Prostate gland (tissue), 2 donors: ENCODE results near the gene RAB29. TPM values are rescaled to one million over a fixed set of nuclear protein-coding genes. Genes with fewer than 3 reads are reported as not detected.
A peak's percentile ranks its signal among the peaks of the same experiment; 100 is the strongest.

Source experiments
- DNase-seq: peaks from one replicate; pipeline ENCODE4 v3.0.0-alpha.2; 2019; ENCODE audit warnings: low spot score
- H3K27ac ChIP-seq, 2 donors: fragments of 200-600 bp; sonication (generic); 2 replicates each; pipeline ENCODE4 v1.5.1; 2017 to 2019
- H3K27me3 ChIP-seq: fragments of 200-600 bp; sonication (generic); replicated peaks from 2 replicates; pipeline ENCODE4 v1.5.1; 2019; ENCODE audit not compliant: insufficient read depth
- H3K36me3 ChIP-seq, 2 donors: fragments of 200-600 bp; sonication (generic); 1 replicate in 1 of 2; 2 replicates in 1 of 2; pipeline versions ENCODE4 v1.5.1 to v1.8.1; 2017 to 2019
- H3K4me1 ChIP-seq: fragments of 200-600 bp; sonication (generic); replicated peaks from 2 replicates; pipeline ENCODE4 v1.5.1; 2019
- H3K4me3 ChIP-seq, 2 donors: fragments of 200-600 bp; sonication (generic); 2 replicates each; pipeline ENCODE4 v1.5.1; 2017 to 2019
- H3K9me3 ChIP-seq: fragments of 200-600 bp; sonication (generic); 2 replicates; pipeline ENCODE4 v1.5.1; 2017
- CTCF ChIP-seq, 4 experiments: fragments of 200-600 bp in 2 of 4; fragments of 450-650 bp in 2 of 4; sonication (generic) in 2 of 4; IDR thresholded peaks; 1 replicate in 3 of 4; 2 replicates in 1 of 4; pipeline ENCODE4 v1.5.1; 2016 to 2019; ENCODE audit warnings: antibody characterized with exemption in 4 of 4, mild to moderate bottlenecking in 2 of 4, moderate library complexity in 2 of 4
- POLR2A ChIP-seq: fragments of 450-650 bp; IDR thresholded peaks from one replicate; pipeline ENCODE4 v1.6.1; 2016; ENCODE audit warnings: antibody characterized with exemption, mild to moderate bottlenecking
- POLR2AphosphoS5 ChIP-seq: sonication (generic); formaldehyde crosslinking; IDR thresholded peaks from one replicate; pipeline ENCODE4 v1.6.1; 2017; ENCODE audit warnings: antibody characterized with exemption
- WGBS: methylation state at CpG from one replicate; pipeline ENCODE4 v1.1.5; 2018; 5-methylcytosine and 5-hydroxymethylcytosine counted together
- intact Hi-C: fragments of 100-400 bp; cut with DNase I; formaldehyde crosslinking; loops from one replicate; pipeline ENCODE4 v1.14.2; 2022
- total RNA-seq, 2 donors: library from RNA; depleted of rRNA; stranded (reverse); fragments of >200 nt; gene quantifications; one replicate each; pipeline ENCODE4 v1.1.0, GENCODE V29; 2016

Gene RAB29
- total RNA-seq, 2 donors from 2014 or later, result 18.6 to 36.7 TPM

- intact Hi-C loops, result no loop called here
These were observed 24.9 kb downstream of the RAB29 start, which contains the start of gene NUCKS1 for GRCh38 chr1:205750138-205751035. Gene NUCKS1 (minus strand): TSS chr1:205750182. CDS start chr1:205749973, 209 bp downstream.

GRCh38 chr1:205749234-205750137 lies 25.8 kb downstream of the RAB29 start:
- TF ChIP-seq POLR2AphosphoS5 (peak; percentile 90), POLR2A (peak; percentile 88), CTCF (IDR thresholded peaks at IDR 0.05) (peak in 1 of 4 experiments; percentile 28)
- Histone ChIP-seq H3K36me3 (no peaks in the 10 kb centered on the region), H3K27me3 (no peaks in the 10 kb centered on the region), H3K9me3 (no peaks in the 10 kb centered on the region), H3K4me3 (peak overlapping the region; percentile 82 to 99), H3K4me1 (no peaks in the 10 kb centered on the region), H3K27ac (peak overlapping the region; percentile 98 to 100)
- intact Hi-C loops, result no loop called here
- WGBS, result under 1% methylated on average over 65 of the region's 81 CpGs
- peak; percentile 95 for DNase-seq

More at GRCh38 chr1:205750138-205751035, 24.9 kb downstream of the RAB29 start, which contains the start of gene NUCKS1:
- H3K4me1 ChIP-seq, result no peaks in the 10 kb centered on the region
- H3K27me3 ChIP-seq, result no peaks in the 10 kb centered on the region
- DNase-seq, result peak; percentile 99
- WGBS, result under 1% methylated on average over 27 of the region's 27 CpGs
- H3K4me3 ChIP-seq, result peak within 1 kb of the TSS; percentile 82 to 99
- no peaks in the 10 kb centered on the region for H3K36me3 ChIP-seq
- H3K9me3 ChIP-seq, result no peaks in the 10 kb centered on the region
- TF ChIP-seq POLR2AphosphoS5 (peak; percentile 95), CTCF (IDR thresholded peaks at IDR 0.05) (peak in 3 of 4 experiments; percentile 43 to 59 (median 57)), POLR2A (peak; percentile 79)
- peak within 1 kb of the TSS; percentile 98 to 100 for H3K27ac ChIP-seq

- under 1% methylated on average over 25 of the region's 25 CpGs for WGBS
- peak; percentile 33 for DNase-seq
- Histone ChIP-seq H3K4me1 (no peaks in the 10 kb centered on the region), H3K9me3 (no peaks in the 10 kb centered on the region), H3K36me3 (no peaks in the 10 kb centered on the region), H3K4me3 (peak overlapping the region; percentile 82 to 99), H3K27me3 (no peaks in the 10 kb centered on the region), H3K27ac (peak overlapping the region; percentile 98 to 100)
- intact Hi-C loops, result no loop called here
- TF ChIP-seq POLR2AphosphoS5 (no peak), POLR2A (no peak), CTCF (IDR thresholded peaks at IDR 0.05) (no peak)
These were observed 26.7 kb downstream of the RAB29 start for GRCh38 chr1:205748403-205749233.

- Histone ChIP-seq H3K4me3 (peak overlapping the region in 1 of 2 donors; percentile 99), H3K27ac (peak overlapping the region in 1 of 2 donors; percentile 13), H3K36me3 (no peaks in the 10 kb centered on the region), H3K27me3 (no peaks in the 10 kb centered on the region), H3K9me3 (no peaks in the 10 kb centered on the region), H3K4me1 (no peaks in the 10 kb centered on the region)
- intact Hi-C loops, result no loop called here
- no peak for DNase-seq
- WGBS, result 47% methylated on average over 5 of the region's 5 CpGs
- TF ChIP-seq POLR2A, result no peak
- TF ChIP-seq CTCF (IDR thresholded peaks at IDR 0.05), result no peak
- no peak for TF ChIP-seq POLR2AphosphoS5
These were observed 28.4 kb downstream of the RAB29 start for GRCh38 chr1:205746757-205747412.
